Fibroblast of mammary gland (primary cell): ENCODE data around the gene DGCR6L.
"Not testable (repeated sequence)": the region's sequence is repeated elsewhere in the genome, so short reads cannot be mapped to it uniquely, and the experiment has no call there.

Experiments
- DNase-seq: peaks from one replicate; pipeline ENCODE4 v3.0.0-alpha.2; 2010; ENCODE audit warnings: low read depth
- H3K4me3 ChIP-seq: 2 replicates; pipeline ENCODE4 v1.5.1; 2011; ENCODE audit warnings: low read depth, mild to moderate bottlenecking, low read length, moderate library complexity; ENCODE audit not compliant: control insufficient read depth
- TF ChIP-seq, protein P1 (sequence below): conservative IDR thresholded peaks from 2 replicates; pipeline ENCODE4 v1.5.1; 2011; ENCODE audit warnings: low read depth, low read length, inconsistent platforms; ENCODE audit not compliant: control insufficient read depth, insufficient read depth

The DGCR6L gene

DNA sequence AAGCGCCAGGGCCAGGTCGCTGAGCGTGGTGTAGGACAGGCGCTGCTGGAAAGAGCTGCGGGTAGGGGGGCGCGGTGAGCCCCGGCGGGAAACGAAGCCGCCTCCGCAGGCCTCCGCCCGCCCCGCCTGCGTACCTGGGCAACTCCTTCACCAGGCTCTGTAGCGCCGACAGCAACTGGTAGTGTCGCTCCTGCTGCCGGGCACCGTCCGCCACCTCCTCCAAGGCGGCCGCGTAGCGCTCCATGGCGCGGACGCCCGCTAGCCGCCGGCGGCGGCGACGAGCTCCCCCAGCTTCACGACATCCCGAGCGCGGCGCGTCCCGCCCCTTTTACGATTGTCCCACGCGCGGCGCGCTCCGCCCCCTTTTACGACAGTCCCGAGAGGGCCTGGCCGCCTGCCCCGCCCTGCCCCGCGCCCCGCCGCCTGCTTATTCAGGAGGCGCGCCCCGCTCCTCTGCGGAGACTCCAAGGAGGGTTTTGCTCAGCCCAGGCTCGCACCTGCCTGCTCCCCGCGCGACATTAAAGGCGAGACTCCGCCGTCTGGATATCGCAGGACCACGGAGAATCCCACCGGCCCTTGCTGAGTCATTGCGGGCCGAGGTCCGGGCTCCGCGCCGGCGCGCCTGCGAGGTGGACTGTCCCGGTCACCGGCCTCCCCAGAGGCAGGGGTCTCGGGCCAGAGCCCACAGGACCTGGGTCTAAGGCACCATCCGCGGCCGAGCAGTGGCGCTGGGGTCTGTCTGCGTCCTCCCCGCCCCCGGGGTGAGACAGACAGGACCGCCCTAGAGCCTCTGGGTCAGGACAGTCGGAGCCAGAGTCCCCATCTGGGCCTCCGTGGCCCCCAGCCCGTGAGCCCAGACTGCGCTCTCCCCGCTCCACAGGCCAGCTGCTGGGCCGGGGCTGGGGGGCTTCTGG lies at the start of gene DGCR6L:
DGCR6L (minus strand) TSS at position 316 of the 914 bp plus-strand sequence; CDS start at position 244, 72 bp downstream.
- TF ChIP-seq, protein P1, sequence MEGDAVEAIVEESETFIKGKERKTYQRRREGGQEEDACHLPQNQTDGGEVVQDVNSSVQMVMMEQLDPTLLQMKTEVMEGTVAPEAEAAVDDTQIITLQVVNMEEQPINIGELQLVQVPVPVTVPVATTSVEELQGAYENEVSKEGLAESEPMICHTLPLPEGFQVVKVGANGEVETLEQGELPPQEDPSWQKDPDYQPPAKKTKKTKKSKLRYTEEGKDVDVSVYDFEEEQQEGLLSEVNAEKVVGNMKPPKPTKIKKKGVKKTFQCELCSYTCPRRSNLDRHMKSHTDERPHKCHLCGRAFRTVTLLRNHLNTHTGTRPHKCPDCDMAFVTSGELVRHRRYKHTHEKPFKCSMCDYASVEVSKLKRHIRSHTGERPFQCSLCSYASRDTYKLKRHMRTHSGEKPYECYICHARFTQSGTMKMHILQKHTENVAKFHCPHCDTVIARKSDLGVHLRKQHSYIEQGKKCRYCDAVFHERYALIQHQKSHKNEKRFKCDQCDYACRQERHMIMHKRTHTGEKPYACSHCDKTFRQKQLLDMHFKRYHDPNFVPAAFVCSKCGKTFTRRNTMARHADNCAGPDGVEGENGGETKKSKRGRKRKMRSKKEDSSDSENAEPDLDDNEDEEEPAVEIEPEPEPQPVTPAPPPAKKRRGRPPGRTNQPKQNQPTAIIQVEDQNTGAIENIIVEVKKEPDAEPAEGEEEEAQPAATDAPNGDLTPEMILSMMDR = no peak
- DNase-seq = peak; percentile 91
- peak within 1 kb of the TSS; percentile 79 for H3K4me3 ChIP-seq

DNA sequence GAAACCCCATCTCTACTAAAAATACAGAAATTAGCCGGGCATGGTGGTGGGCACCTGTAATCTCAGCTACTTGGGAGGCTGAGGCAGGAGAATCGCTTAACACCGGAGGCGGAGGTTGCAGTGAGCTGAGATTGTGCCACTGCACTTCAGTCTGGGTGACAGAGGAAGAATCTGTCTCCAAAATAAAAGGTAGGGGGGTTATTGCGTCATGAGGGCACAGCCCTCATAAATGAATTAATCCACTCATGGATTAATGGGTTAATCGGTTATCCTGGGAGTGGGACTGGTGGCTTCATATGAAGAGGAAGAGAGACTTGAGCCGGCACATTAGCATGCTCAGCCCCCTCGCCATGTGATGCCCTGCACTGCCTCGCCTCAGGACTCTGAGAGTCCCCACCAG lies 49.0 kb upstream of the DGCR6L start:
- not testable (repeated sequence) for H3K4me3 ChIP-seq, DNase-seq

DNA sequence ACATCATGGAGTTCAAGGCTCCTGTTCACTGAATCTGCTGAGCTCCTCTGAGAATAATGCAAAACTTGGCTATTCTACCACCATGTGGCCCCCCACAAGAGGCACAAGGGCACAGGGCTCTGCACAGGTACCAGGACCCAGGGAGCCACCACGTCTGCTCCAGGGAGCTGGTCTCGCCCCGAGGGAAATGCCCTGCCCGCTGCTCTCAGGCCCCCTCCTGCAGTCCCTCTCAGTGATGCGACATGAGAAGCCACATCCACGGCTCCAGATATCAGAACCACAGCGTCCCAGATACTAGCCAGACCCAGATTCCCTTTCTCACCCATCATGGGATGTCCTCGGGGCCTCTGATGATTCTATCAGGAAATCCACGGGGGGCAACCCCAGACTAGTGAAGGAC lies 47.0 kb upstream of the DGCR6L start:
- DNase-seq, H3K4me3 ChIP-seq: not testable (repeated sequence)

DNA sequence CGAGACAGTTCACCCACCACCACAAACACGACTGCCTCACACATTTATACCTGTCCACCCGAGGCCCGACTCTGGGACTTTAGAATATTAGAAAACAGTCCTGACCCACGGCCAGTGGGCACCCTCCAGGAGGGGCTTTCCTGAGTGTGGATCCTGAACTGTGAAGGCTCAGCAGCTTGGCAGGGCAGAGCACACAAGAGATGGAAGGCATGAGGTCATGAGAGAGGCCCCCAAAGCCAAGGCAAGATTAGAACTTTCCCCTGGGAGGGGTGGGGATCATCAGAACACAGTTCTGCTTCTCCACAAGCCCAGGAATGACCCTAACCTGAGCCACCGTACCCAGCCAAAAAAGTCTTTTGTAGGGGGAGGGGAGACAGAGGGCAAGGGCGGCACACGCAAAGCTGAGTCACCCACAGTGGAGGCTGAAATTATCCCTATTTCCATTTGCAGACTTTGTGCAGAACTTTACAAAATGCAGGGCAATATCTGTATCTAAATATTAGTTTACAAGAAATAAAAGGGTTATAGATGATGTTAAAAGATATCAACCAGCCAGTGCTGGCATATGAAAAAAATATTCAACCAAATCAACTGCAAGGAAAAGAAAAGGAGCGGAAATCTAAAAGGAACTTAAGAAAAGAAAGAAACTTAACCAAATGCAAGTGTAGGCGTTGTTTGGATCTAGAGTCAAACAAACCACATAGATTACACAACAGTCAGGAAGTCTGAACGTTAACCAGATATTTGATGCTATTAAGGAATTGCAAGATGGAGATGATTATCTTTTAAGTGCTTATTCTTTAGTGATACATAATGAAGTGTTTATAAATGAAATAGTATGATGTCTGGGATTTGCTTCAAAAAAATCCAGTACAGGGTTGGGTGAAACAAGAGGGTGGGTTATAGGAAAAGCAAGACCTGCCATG lies 44.7 kb upstream of the DGCR6L start:
- H3K4me3 ChIP-seq = not testable (repeated sequence)
- peak; percentile 66 for DNase-seq

DNA sequence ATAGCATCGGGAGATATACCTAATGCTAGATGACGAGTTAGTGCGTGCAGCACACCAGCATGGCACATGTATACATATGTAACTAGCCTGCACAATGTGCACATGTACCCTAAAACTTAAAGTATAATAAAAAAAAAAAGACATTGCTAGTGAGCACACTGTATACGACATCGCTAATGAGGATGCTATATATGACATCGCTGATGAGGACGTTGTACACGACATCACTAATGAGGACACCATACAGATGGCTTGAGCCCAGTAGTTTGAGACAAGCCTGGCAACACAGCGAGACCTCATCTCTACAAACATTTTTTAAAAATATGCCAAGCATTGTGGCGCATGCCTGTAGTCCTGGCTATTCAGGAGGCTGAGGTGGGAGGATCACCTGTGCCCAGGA lies 42.5 kb upstream of the DGCR6L start:
- DNase-seq, H3K4me3 ChIP-seq: not testable (repeated sequence)

DNA sequence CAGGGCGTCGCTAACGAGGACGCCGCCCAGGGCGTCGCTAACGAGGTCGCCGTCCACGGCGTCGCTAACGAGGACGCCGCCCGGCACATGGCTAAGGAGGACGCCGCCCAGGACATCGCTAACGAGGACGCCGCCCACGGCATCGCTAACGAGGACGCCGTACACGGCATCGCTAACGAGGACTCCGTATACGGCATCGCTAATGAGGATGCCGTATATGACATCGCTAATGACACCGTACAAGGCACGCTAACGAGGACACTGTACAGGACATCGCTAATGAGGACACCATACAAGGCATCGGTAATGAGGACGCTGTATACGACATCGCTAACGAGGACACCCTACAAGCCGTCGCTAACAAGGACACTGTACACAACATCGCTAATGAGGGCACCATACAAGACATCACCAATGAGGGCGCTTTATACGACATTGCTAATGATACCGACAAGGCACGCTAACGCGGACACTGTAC lies 41.9 kb upstream of the DGCR6L start:
- not testable (repeated sequence) for DNase-seq, H3K4me3 ChIP-seq

DNA sequence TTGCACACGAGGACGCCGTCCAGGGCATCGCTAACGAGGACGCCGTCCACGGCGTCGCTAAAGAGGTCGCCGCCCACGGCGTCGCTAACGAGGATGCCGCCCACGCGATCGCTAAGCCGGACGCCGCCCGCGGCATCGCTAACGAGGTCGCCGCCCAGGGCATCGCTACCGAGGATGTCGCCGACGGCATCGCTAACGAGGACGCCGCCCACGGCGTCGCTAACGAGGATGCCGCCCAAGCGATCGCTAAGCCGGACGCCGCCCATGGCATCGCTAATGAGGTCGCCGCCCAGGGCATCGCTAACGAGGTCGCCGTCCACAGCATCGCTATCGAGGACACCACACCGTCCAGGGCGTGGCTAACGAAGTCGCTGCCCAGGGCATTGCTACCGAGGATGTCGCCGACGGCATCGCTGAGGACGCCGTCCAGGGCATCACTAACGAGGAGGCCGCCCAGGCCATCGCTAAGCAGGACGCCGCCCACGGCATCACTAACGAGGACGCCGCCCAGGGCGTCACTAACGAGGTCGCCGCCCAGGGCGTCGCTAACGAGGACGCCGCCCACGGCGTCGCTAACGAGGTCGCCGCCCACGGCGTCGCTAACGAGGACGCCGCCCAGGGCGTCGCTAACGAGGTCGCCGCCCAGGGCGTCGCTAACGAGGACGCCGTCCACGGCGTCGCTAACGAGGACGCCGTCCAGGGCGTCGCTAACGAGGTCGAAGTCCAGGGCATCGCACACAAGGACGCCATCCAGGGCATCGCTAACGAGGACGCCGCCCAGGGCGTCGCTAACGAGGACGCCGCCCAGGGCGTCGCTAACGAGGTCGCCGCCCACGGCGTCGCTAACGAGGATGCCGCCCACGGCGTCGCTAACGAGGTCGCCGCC lies 41.2 kb upstream of the DGCR6L start:
- H3K4me3 ChIP-seq, DNase-seq: not testable (repeated sequence)

DNA sequence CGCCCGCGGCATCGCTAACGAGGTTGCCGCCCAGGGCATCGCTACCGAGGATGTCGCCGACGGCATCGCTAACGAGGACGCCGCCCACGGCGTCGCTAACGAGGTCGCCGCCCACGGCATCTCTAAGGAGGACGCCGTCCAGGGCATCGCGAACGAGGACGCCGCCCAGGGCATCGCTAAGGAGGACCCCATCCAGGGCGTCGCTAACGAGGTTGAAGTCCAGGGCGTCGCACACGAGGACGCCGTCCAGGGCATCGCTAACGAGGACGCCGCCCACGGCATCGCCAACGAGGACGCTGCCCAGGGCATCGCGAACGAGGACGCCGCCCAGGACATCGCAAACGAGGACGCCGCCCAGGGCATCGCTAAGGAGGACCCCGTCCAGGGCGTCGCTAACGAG lies 40.4 kb upstream of the DGCR6L start:
- not testable (repeated sequence) for DNase-seq, H3K4me3 ChIP-seq

DNA sequence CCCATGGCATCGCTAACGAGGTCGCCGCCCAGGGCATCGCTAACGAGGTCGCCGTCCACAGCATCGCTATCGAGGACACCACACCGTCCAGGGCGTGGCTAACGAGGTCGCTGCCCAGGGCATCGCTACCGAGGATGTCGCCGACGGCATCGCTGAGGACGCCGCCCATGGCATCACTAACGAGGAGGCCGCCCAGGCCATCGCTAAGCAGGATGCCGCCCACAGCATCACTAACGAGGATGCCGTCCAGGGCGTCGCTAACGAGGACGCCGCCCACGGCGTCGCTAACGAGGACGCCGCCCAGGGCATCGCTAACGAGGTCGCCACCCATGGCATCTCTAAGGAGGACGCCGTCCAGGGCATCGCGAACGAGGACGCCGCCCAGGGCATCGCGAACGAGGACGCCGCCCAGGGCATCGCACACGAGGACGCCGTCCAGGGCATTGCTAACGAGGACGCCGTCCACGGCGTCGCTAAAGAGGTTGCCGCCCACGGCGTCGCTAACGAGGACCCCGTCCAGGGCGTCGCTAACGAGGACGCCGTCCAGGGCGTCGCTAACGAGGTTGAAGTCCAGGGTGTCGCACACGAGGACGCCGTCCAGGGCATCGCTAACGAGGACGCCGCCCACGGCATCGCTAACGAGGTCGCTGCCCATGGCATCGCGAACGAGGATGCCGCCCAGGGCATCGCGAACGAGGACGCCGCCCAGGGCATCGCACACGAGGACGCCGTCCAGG lies 38.8 kb upstream of the DGCR6L start:
- H3K4me3 ChIP-seq, DNase-seq: not testable (repeated sequence)

DNA sequence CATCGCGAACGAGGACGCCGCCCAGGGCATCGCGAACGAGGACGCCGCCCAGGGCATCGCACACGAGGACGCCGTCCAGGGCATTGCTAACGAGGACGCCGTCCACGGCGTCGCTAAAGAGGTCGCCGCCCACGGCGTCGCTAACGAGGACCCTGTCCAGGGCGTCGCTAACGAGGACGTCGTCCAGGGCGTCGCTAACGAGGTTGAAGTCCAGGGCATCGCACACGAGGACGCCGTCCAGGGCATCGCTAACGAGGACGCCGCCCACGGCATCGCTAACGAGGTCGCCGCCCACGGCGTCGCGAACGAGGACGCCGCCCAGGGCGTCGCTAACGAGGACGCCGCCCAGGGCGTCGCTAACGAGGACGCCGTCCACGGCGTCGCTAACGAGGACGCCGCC lies 38.1 kb upstream of the DGCR6L start:
- DNase-seq, H3K4me3 ChIP-seq: not testable (repeated sequence)

DNA sequence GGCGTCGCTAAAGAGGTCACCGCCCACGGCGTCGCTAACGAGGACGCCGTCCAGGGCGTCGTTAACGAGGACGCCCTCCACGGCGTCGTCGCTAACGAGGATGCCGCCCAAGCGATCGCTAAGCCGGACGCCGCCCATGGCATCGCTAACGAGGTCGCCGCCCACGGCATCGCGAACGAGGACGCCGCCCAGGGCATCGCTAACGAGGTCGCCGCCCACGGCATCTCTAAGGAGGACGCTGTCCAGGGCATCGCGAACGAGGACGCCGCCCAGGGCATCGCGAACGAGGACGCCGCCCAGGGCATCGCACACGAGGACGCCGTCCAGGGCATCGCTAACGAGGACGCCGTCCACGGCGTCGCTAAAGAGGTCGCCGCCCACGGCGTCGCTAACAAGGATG lies 37.0 kb upstream of the DGCR6L start:
- H3K4me3 ChIP-seq, DNase-seq: not testable (repeated sequence)

DNA sequence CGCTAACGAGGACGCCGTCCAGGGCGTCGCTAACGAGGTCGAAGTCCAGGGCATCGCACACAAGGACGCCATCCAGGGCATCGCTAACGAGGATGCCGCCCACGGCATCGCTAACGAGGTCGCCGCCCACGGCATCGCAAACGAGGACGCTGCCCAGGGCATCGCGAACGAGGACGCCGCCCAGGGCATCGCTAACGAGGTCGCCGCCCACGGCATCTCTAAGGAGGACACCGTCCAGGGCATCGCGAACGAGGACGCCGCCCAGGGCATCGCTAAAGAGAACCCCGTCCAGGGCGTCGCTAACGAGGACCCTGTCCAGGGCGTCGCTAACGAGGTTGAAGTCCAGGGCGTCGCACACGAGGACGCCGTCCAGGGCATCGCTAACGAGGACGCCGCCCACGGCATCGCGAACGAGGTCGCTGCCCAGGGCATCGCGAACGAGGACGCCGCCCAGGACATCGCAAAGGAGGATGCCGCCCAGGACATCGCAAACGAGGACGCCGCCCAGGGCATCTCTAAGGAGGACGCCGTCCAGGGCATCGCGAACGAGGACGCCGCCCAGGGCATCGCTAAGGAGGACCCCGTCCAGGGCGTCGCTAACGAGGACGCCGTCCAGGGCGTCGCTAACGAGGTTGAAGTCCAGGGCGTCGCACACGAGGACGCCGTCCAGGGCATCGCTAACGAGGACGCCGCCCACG lies 36.2 kb upstream of the DGCR6L start:
- H3K4me3 ChIP-seq, DNase-seq: not testable (repeated sequence)
